Endodermal cell (in vitro differentiated cells): ENCODE measurements around the gene GALNT9. TPM values are rescaled to one million over a fixed set of nuclear protein-coding genes. Genes with fewer than 3 reads are reported as not detected.

Source experiments
- DNase-seq: peaks from one replicate; pipeline ENCODE4 v3.0.0-alpha.2; 2017
- H3K27ac ChIP-seq: 2 replicates; pipeline ENCODE4 v1.5.1; 2013; ENCODE audit warnings: mild to moderate bottlenecking, low read depth, low read length, moderate library complexity
- H3K27me3 ChIP-seq: 2 replicates; pipeline ENCODE4 v1.6.1; 2013; ENCODE audit warnings: mild to moderate bottlenecking, low read length, moderate library complexity; ENCODE audit not compliant: insufficient read depth, control insufficient read depth, poor library complexity, severe bottlenecking
- H3K36me3 ChIP-seq: 2 replicates; pipeline ENCODE4 v1.7.0; 2013; ENCODE audit warnings: mild to moderate bottlenecking, low read length, moderate library complexity; ENCODE audit not compliant: control insufficient read depth, insufficient read depth
- H3K4me1 ChIP-seq: one replicate; pipeline ENCODE4 v1.7.0; 2013; ENCODE audit warnings: low read length; ENCODE audit not compliant: control insufficient read depth, insufficient read depth
- H3K4me3 ChIP-seq: 2 replicates; pipeline ENCODE4 v1.5.1; 2013; ENCODE audit warnings: mild to moderate bottlenecking, low read length, moderate library complexity
- H3K9ac ChIP-seq: 2 replicates; pipeline ENCODE4 v1.6.1; 2013; ENCODE audit warnings: mild to moderate bottlenecking, low read length, moderate library complexity; ENCODE audit not compliant: poor library complexity, severe bottlenecking; ENCODE audit errors: extremely low read depth
- H3K9me3 ChIP-seq: 2 replicates; pipeline ENCODE4 v1.6.1; 2013; ENCODE audit warnings: mild to moderate bottlenecking, low read length, moderate library complexity; ENCODE audit not compliant: control insufficient read depth
- H3K27ac Mint-ChIP-seq: 2 replicates; pipeline ENCODE4 v1.8.0; 2020; ENCODE audit warnings: mixed read lengths
- H3K27me3 Mint-ChIP-seq: 2 replicates; pipeline ENCODE4 v1.8.0; 2021; ENCODE audit warnings: mild to moderate bottlenecking, mixed read lengths; ENCODE audit not compliant: insufficient read depth
- H3K36me3 Mint-ChIP-seq: 2 replicates; pipeline ENCODE4 v1.8.0; 2020; ENCODE audit warnings: low read depth, mixed read lengths
- H3K4me1 Mint-ChIP-seq: 2 replicates; pipeline ENCODE4 v1.8.0; 2020; ENCODE audit warnings: mixed read lengths
- H3K4me3 Mint-ChIP-seq: 2 replicates; pipeline ENCODE4 v1.8.0; 2020; ENCODE audit warnings: mild to moderate bottlenecking, moderate library complexity, mixed read lengths
- H3K9me3 Mint-ChIP-seq: 2 replicates; pipeline ENCODE4 v1.8.0; 2020; ENCODE audit warnings: mild to moderate bottlenecking, mixed read lengths
- WGBS, 2 experiments: methylation state at CpG; one replicate each; pipeline versions ENCODE4 v1.1.5 to v1.1.7; 2013; ENCODE audit warnings: missing lambda C conversion rate in 2 of 2, mixed read lengths in 1 of 2; ENCODE audit not compliant: insufficient coverage in 1 of 2, insufficient read length in 1 of 2; 5-methylcytosine and 5-hydroxymethylcytosine counted together
- total RNA-seq, 2 donors: library from RNA; stranded (reverse); fragmentation: NEBNext Ultra II Directional in 1 of 2; extraction: Animal tissue kit (Norgen Biotek cat#: 25700) in 1 of 2; gene quantifications; 2 replicates in 1 of 2; 3 replicates in 1 of 2; pipeline ENCODE4 v1.2.1, GENCODE V29; 2021
- TF ChIP-seq, protein P1 (sequence below): fragments of 200-600 bp; sonication (generic); conservative IDR thresholded peaks from 2 replicates; pipeline ENCODE4 v1.5.0; 2021; ENCODE audit warnings: antibody characterized with exemption, mild to moderate bottlenecking

Gene GALNT9
- total RNA-seq, 2 donors from 2014 or later, result 0.13 TPM; not detected in 1

DNA sequence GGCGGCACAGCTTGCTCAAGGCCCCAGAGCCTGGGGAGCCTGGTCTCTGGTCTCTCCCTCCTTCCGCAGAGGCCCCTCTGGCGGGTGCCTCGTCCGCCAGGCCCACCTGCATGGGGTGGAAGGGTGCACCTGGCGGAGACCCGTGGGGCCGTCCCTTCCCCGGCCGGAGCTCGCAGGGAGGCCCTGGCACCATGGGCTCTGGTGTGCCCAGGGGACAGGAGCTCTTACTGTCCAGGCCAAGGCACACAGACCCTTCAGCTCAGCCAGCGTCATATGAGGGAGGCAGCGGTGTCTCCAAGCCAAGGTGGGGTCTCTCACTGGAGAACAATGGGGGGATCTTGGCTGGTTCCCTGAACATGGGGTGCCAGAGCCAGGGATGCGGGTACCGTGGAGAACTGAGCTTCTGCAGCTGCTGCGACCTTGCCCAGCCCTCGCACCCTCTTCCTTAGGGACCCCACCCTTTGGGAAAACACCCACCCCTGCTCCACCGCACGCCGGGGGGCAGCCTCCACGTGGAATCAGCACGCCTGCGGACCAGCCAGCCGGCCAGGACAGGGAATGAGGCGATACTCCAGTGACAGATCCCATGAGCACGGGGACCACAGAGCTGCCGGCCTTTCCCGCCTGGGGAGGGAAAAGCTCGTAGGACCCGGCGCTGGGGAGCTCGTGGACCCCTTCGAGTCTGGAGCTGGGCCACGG lies 25.7 kb upstream of the GALNT9 start:
- H3K27ac ChIP-seq, result no peak overlapping the region
- peaks cover 2% of the 10 kb centered on the region for H3K4me1 Mint-ChIP-seq
- peaks cover 19% of the 10 kb centered on the region for H3K27me3 Mint-ChIP-seq
- TF ChIP-seq, protein P1, sequence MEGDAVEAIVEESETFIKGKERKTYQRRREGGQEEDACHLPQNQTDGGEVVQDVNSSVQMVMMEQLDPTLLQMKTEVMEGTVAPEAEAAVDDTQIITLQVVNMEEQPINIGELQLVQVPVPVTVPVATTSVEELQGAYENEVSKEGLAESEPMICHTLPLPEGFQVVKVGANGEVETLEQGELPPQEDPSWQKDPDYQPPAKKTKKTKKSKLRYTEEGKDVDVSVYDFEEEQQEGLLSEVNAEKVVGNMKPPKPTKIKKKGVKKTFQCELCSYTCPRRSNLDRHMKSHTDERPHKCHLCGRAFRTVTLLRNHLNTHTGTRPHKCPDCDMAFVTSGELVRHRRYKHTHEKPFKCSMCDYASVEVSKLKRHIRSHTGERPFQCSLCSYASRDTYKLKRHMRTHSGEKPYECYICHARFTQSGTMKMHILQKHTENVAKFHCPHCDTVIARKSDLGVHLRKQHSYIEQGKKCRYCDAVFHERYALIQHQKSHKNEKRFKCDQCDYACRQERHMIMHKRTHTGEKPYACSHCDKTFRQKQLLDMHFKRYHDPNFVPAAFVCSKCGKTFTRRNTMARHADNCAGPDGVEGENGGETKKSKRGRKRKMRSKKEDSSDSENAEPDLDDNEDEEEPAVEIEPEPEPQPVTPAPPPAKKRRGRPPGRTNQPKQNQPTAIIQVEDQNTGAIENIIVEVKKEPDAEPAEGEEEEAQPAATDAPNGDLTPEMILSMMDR, result no peak
- peaks cover 19% of the 10 kb centered on the region for H3K9me3 ChIP-seq
- peaks cover 14% of the 10 kb centered on the region for H3K9me3 Mint-ChIP-seq
- no peak overlapping the region for H3K4me3 Mint-ChIP-seq
- DNase-seq, result no peak
- H3K9ac ChIP-seq, result no peak overlapping the region
- H3K27ac Mint-ChIP-seq, result no peak overlapping the region
- WGBS, 2 experiments, result 87 to 91% methylated on average over 24 to 34 of the region's 34 CpGs
- no peaks in the 10 kb centered on the region for H3K36me3 ChIP-seq
- peaks cover 2% of the 10 kb centered on the region for H3K36me3 Mint-ChIP-seq
- H3K27me3 ChIP-seq, result no peaks in the 10 kb centered on the region
- H3K4me3 ChIP-seq, result no peak overlapping the region
- no peaks in the 10 kb centered on the region for H3K4me1 ChIP-seq

DNA sequence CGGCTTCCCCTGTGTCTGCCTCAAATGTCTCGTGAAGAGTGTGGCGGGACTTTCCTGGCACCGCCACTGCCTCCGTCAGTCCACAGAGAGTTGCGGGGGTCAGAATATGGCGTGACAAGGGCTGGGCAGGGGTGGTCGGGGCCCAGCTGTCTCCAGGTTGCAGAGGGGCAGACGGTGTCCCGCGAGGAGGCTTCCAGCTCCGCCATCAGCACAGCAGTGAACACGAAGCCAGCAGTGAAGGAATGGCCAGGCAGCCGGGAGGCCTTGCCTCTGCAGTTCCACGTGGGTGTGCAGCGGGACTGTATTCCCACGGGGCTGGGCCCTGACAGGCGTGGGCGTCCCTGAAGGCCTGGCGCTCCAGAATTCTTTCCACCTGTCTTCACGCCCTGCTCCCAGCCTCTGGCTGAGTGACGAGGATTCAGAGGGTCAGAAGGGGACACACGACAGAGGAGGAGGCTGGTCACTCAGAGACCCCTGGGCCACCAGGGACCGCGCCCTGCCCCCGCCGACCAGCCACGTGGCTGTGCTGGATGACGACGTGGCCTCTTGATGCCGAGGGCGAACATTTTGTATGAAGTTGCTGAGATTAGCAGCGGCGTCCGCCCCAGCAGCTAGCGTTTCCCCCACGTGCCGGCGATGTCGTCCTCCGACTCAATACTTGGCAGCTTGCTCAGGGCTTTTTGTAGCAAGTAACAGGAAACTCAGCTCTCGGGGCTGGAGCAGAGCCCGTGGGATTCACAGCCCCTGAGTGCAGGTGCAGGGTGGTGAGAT lies 25.0 kb upstream of the GALNT9 start:
- Histone ChIP-seq H3K27ac (no peak overlapping the region), H3K9ac (no peak overlapping the region), H3K36me3 (no peaks in the 10 kb centered on the region), H3K4me3 (no peak overlapping the region), H3K9me3 (peaks cover 19% of the 10 kb centered on the region), H3K27me3 (no peaks in the 10 kb centered on the region), H3K4me1 (no peaks in the 10 kb centered on the region)
- Mint-ChIP-seq H3K27ac (no peak overlapping the region), H3K4me1 (peaks cover 2% of the 10 kb centered on the region), H3K4me3 (no peak overlapping the region), H3K9me3 (peaks cover 8% of the 10 kb centered on the region), H3K36me3 (no peaks in the 10 kb centered on the region), H3K27me3 (peaks cover 17% of the 10 kb centered on the region)
- TF ChIP-seq, protein P1, result no peak
- no peak for DNase-seq
- WGBS, 2 experiments, result 87 to 92% methylated on average over 37 to 43 of the region's 43 CpGs

DNA sequence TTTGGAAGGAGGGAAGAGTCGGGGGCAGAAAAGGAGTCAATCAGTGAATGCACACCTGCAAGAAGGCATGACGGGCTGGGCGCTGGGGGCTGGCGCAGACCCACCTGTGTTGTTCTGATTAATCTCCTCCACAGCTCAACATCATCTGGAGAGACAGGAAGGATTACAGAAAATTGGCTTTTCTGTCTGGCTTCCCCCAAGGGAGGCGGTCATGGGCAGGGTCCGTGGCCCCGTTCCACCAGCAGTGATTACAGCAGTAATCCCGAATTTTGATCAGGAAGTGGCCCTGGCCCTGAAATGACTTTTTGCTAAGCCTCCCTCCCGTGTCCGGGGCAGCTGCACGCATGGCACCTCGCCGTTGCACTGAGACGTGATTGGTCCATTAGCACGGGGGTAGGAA lies 24.4 kb upstream of the GALNT9 start:
- no peaks in the 10 kb centered on the region for H3K36me3 Mint-ChIP-seq
- WGBS, 2 experiments, result 83 to 92% methylated on average over 13 to 15 of the region's 15 CpGs

More for the DNA sequence above, 24.4 kb upstream of the GALNT9 start:
- no peak for DNase-seq
- no peak overlapping the region for H3K27ac ChIP-seq
- H3K9me3 Mint-ChIP-seq, result peaks cover 8% of the 10 kb centered on the region
- no peak overlapping the region for H3K27ac Mint-ChIP-seq
- no peaks in the 10 kb centered on the region for H3K36me3 ChIP-seq
- H3K27me3 Mint-ChIP-seq, result peaks cover 17% of the 10 kb centered on the region
- H3K27me3 ChIP-seq, result no peaks in the 10 kb centered on the region
- H3K4me1 Mint-ChIP-seq, result peaks cover 2% of the 10 kb centered on the region
- no peak overlapping the region for H3K4me3 Mint-ChIP-seq
- no peaks in the 10 kb centered on the region for H3K4me1 ChIP-seq
- peaks cover 23% of the 10 kb centered on the region for H3K9me3 ChIP-seq
- no peak overlapping the region for H3K4me3 ChIP-seq
- TF ChIP-seq, protein P1, result no peak
- no peak overlapping the region for H3K9ac ChIP-seq
